Mucosa of descending colon (tissue), 3 donors: ENCODE results near the gene SLC25A17. TPM values are rescaled to one million over a fixed set of nuclear protein-coding genes. Genes with fewer than 3 reads are reported as not detected.
A peak's percentile ranks its signal among the peaks of the same experiment; 100 is the strongest.

Experiments used
- ATAC-seq: fragments of 200-7000 bp; cut with Tn5 transposase; one replicate; pipeline ENCODE4 v1.9.1; 2020; ENCODE audit warnings: mild to moderate bottlenecking, moderate library complexity
- DNase-seq, 3 donors: peaks; one replicate each; pipeline ENCODE4 v3.0.0-alpha.2; 2020
- H3K36me3 ChIP-seq: fragments of 200-600 bp; one replicate; pipeline ENCODE4 v1.8.0; 2021; ENCODE audit warnings: low read depth, mild to moderate bottlenecking
- H3K4me1 ChIP-seq: fragments of 200-600 bp; one replicate; pipeline ENCODE4 v1.8.0; 2021; ENCODE audit warnings: low read depth, mild to moderate bottlenecking
- H3K4me3 ChIP-seq: fragments of 200-600 bp; one replicate; pipeline ENCODE4 v1.8.0; 2021; ENCODE audit warnings: mild to moderate bottlenecking
- H3K9me3 ChIP-seq: fragments of 200-600 bp; one replicate; pipeline ENCODE4 v1.8.0; 2021; ENCODE audit warnings: mild to moderate bottlenecking
- intact Hi-C, 2 donors: fragments of 100-400 bp; cut with DNase I in 1 of 2; cut with micrococcal nuclease in 1 of 2; formaldehyde crosslinking; loops; one replicate each; pipeline versions ENCODE4 v1.11.0 to v1.11.1; 2022; cut with DNase I, micrococcal nuclease
- total RNA-seq, 3 donors: library from RNA; stranded (reverse); fragmentation: NEBNext Ultra II Directional in 2 of 3; extraction: Animal tissue kit (Norgen Biotek cat#: 25700) in 2 of 3; gene quantifications; one replicate each; pipeline versions ENCODE4 v1.2.1 to v1.2.4, GENCODE V29; 2021 to 2023
- TF ChIP-seq, protein P1 (sequence below): fragments of 200-600 bp; IDR thresholded peaks from one replicate; pipeline ENCODE4 v1.8.0; 2022; ENCODE audit warnings: antibody characterized with exemption, mild to moderate bottlenecking
- donor health status: DM: no; HTN: no; CAD: no; lungs with moderate emphysema.
- donor health status: DM: no; HTN: no; CAD: no.
- donor health status: DM: no; HTN: yes; CAD: no.

The SLC25A17 gene
- total RNA-seq, 3 donors from 2014 or later: 8.7 to 12.1 (median 11.9) TPM

DNA sequence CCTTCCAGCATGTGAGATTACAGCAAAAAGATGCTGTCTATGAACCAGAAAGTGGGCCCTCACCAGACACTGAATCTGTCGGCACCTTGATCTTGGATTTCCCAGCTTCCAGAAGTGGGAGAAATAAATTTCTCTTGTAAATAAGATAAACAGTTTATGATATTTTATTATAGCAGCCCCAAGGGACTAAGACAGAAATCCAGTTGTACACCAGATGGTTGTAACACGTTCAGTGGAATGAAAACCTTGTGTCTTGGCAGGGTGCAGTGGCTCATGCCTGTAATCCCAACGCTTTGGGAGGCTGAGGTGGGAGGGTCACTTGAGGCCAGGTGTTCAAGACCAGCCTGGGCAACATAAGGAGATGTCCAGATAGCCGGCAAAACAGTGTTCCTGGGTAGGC is 78.0 kb downstream of the SLC25A17 start:
- ATAC-seq (no peak), DNase-seq (no peak)
- TF ChIP-seq, protein P1, sequence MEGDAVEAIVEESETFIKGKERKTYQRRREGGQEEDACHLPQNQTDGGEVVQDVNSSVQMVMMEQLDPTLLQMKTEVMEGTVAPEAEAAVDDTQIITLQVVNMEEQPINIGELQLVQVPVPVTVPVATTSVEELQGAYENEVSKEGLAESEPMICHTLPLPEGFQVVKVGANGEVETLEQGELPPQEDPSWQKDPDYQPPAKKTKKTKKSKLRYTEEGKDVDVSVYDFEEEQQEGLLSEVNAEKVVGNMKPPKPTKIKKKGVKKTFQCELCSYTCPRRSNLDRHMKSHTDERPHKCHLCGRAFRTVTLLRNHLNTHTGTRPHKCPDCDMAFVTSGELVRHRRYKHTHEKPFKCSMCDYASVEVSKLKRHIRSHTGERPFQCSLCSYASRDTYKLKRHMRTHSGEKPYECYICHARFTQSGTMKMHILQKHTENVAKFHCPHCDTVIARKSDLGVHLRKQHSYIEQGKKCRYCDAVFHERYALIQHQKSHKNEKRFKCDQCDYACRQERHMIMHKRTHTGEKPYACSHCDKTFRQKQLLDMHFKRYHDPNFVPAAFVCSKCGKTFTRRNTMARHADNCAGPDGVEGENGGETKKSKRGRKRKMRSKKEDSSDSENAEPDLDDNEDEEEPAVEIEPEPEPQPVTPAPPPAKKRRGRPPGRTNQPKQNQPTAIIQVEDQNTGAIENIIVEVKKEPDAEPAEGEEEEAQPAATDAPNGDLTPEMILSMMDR: no peak
- Histone ChIP-seq H3K4me1 (no peaks in the 10 kb centered on the region), H3K4me3 (no peak overlapping the region), H3K9me3 (no peaks in the 10 kb centered on the region), H3K36me3 (no peaks in the 10 kb centered on the region)
- intact Hi-C loops: no loop called here

- DNase-seq (no peak), ATAC-seq (no peak)
These were observed 79.4 kb downstream of the SLC25A17 start for GRCh38 chr22:40739721-40740120.

DNA sequence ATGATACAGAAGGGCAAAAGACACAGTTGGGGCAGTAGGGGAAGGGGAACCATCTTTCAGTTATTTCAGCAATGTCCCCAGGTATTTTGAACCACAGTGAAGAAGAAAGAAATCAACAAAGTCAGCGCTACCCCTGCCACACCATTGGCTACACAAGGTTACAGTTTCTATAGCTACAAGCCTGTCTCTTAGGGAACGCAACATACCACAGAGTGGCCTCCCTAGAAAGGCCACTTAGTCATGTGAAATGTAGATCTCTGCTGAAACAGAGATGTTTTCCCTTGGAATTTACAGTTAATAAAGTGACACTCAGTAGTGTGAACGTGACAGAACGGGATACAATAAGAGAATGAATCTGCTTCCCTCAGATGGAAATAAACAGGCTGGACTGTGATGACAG is 85.2 kb downstream of the SLC25A17 start:
- Histone ChIP-seq H3K4me3 (no peak overlapping the region), H3K9me3 (no peaks in the 10 kb centered on the region), H3K4me1 (peaks cover 7% of the 10 kb centered on the region), H3K36me3 (no peaks in the 10 kb centered on the region)
- ATAC-seq: no peak
- TF ChIP-seq, protein P1: no peak
- DNase-seq: no peak
- intact Hi-C loops: no loop called here

More at GRCh38 chr22:40739721-40740120, 79.4 kb downstream of the SLC25A17 start:
- no peaks in the 10 kb centered on the region for H3K36me3 ChIP-seq
- H3K9me3 ChIP-seq: no peaks in the 10 kb centered on the region
- H3K4me3 ChIP-seq: no peak overlapping the region
- H3K4me1 ChIP-seq: no peaks in the 10 kb centered on the region
- intact Hi-C loops: no loop called here
- TF ChIP-seq, protein P1: no peak

DNA sequence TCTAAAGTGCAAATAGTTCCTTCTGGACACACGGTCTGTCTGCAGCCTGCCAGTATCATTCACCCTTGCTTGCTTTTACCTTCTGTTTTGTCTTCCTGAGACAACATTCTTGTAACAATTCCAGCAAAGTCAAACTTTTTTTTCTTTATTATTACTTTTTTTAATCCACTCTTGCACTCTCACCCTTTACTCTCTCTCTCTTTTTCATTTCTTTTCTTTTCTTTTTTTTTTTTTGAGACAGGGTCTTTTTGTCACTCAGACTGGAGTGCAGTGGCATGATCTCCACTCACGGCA is 86.2 kb downstream of the SLC25A17 start:
- Histone ChIP-seq H3K4me3 (no peak overlapping the region), H3K4me1 (peaks cover 7% of the 10 kb centered on the region), H3K9me3 (no peaks in the 10 kb centered on the region), H3K36me3 (no peaks in the 10 kb centered on the region)
- intact Hi-C loops: no loop called here
- no peak for DNase-seq
- ATAC-seq: no peak
- TF ChIP-seq, protein P1: no peak

- Histone ChIP-seq H3K4me1 (peaks cover 7% of the 10 kb centered on the region), H3K4me3 (no peak overlapping the region), H3K36me3 (no peaks in the 10 kb centered on the region), H3K9me3 (no peaks in the 10 kb centered on the region)
- no peak for DNase-seq
- intact Hi-C loops: no loop called here
- no peak for ATAC-seq
- TF ChIP-seq, protein P1: no peak
These were observed 89.9 kb downstream of the SLC25A17 start for GRCh38 chr22:40729284-40729683.

DNA sequence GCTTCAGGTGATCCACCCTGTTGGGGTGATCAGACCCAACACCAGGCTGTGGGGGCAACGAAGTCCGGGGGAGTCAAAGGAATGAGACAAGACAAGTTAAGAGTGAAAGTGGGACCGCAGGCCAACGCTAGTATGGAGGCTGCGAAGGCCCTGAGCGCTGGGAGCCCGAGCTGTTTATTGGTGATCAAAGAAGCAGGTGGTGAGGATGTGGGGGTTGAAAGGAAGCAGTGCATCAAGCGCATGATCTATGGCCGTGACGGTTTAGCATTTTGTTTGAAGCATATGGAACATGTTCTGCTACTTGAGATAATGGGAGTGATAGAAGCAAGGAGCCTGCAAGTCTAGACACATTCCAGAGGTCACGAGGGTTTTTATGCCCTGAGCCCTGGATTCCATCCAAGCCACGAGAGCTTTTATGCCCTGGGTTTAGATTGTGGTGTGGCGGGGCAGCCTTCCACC is 90.4 kb downstream of the SLC25A17 start:
- no peak overlapping the region for H3K4me3 ChIP-seq
- ATAC-seq: no peak
- DNase-seq: peak; percentile 39 to 67 (median 44)
- H3K36me3 ChIP-seq: no peaks in the 10 kb centered on the region
- no peaks in the 10 kb centered on the region for H3K9me3 ChIP-seq
- TF ChIP-seq, protein P1: no peak
- peaks cover 7% of the 10 kb centered on the region for H3K4me1 ChIP-seq
- intact Hi-C loops: no loop called here
